OCI-LY7 (cell line): ENCODE data around the gene CYTH3. TPM values are rescaled to one million over a fixed set of nuclear protein-coding genes. Genes with fewer than 3 reads are reported as not detected.

ENCODE experiments used
- BruUV-seq: library from RNA; stranded (reverse); fragments of 400-500 nt; replicated peaks from 2 replicates; lab custom pipeline; 2021; lab: Mats Ljungman, UMichigan
- CTCF ChIA-PET: fragments of 300-600 bp; sonication (Branson Sonifier 250); formaldehyde crosslinking; loops from one replicate; lab custom pipeline; 2022; ENCODE audit warnings: antibody characterized with exemption; ENCODE audit not compliant: unreplicated experiment; lab: Charles Lee
- POLR2A ChIA-PET: fragments of 300-600 bp; sonication (Branson Sonifier 250); formaldehyde crosslinking; loops from one replicate; lab custom pipeline; 2022; ENCODE audit warnings: antibody characterized with exemption; lab: Charles Lee
- DNase-seq: peaks from one replicate; pipeline ENCODE4 v3.0.0-alpha.2; 2015; ENCODE audit warnings: low spot score
- H2AFZ ChIP-seq: fragments of 200-600 bp; sonication (generic), shearing (Covaris generic); 2 replicates; pipeline ENCODE4 v1.6.1; 2014; ENCODE audit warnings: mild to moderate bottlenecking, antibody characterized with exemption, low read length, moderate library complexity
- H3K27ac ChIP-seq: fragments of 200-600 bp; sonication (generic); 2 replicates; pipeline ENCODE4 v1.5.1; 2014; ENCODE audit warnings: mixed run types, low read depth, mild to moderate bottlenecking, moderate library complexity, low read length, inconsistent platforms; ENCODE audit not compliant: poor library complexity, severe bottlenecking
- H3K36me3 ChIP-seq: fragments of 200-600 bp; sonication (generic); 2 replicates; pipeline ENCODE4 v1.6.1; 2014; ENCODE audit warnings: mild to moderate bottlenecking, antibody characterized with exemption, low read length, moderate library complexity, mixed read lengths; ENCODE audit not compliant: insufficient read depth
- H3K4me1 ChIP-seq: fragments of 200-600 bp; sonication (generic); 2 replicates; pipeline ENCODE4 v1.5.1; 2014; ENCODE audit warnings: mild to moderate bottlenecking, low read length; ENCODE audit not compliant: insufficient read depth, poor library complexity, severe bottlenecking
- H3K4me2 ChIP-seq: fragments of 200-600 bp; sonication (generic); 2 replicates; pipeline ENCODE4 v1.6.1; 2014; ENCODE audit warnings: mild to moderate bottlenecking, low read length
- H3K4me3 ChIP-seq: fragments of 200-600 bp; sonication (generic); 2 replicates; pipeline ENCODE4 v1.5.1; 2014; ENCODE audit warnings: mild to moderate bottlenecking, low read depth, low read length; ENCODE audit not compliant: poor library complexity, severe bottlenecking
- H3K79me2 ChIP-seq: fragments of 200-600 bp; sonication (generic); 2 replicates; pipeline ENCODE4 v1.6.1; 2016; ENCODE audit warnings: low read depth, mild to moderate bottlenecking, low read length, moderate library complexity, mixed read lengths; ENCODE audit not compliant: insufficient read depth
- H3K9me2 ChIP-seq: fragments of 200-600 bp; sonication (generic); 2 replicates; pipeline ENCODE4 v1.6.1; 2016; ENCODE audit warnings: mild to moderate bottlenecking, low read length, mixed read lengths; ENCODE audit not compliant: insufficient read depth
- H3K9me3 ChIP-seq: fragments of 200-600 bp; sonication (generic); 2 replicates; pipeline ENCODE4 v1.6.1; 2014; ENCODE audit warnings: mild to moderate bottlenecking, mixed run types, low read length, mixed read lengths
- H4K20me1 ChIP-seq: fragments of 200-600 bp; sonication (generic); 2 replicates; pipeline ENCODE4 v1.6.1; 2014; ENCODE audit warnings: mild to moderate bottlenecking, antibody characterized with exemption, low read length, moderate library complexity, mixed read lengths; ENCODE audit not compliant: insufficient read depth
- CTCF ChIP-seq: fragments of 200-600 bp; sonication (generic); conservative IDR thresholded peaks from 2 replicates; pipeline ENCODE4 v1.5.1; 2014; ENCODE audit warnings: mild to moderate bottlenecking, antibody characterized with exemption, low read length, moderate library complexity, mixed read lengths
- EZH2phosphoT487 ChIP-seq: fragments of 200-600 bp; sonication (generic); IDR thresholded peaks from 2 replicates; pipeline ENCODE4 v1.6.1; 2018; ENCODE audit warnings: low read depth, borderline replicate concordance, mild to moderate bottlenecking, mixed run types, antibody characterized with exemption, low read length, moderate library complexity, mixed read lengths
- intact Hi-C: fragments of 100-400 bp; cut with micrococcal nuclease; formaldehyde crosslinking; loops from one replicate; pipeline ENCODE4 v1.10.0; 2022; ENCODE audit not compliant: unreplicated experiment
- total RNA-seq, 2 experiments: library from RNA; depleted of rRNA in 1 of 2; stranded (reverse); fragments of >200 nt in 1 of 2; shearing (Covaris generic) in 1 of 2; gene quantifications; 2 replicates each; pipeline ENCODE4 v1.2.3, GENCODE V29; 2014 to 2022

CYTH3 gene
- total RNA-seq, 2 experiments from 2014 or later: 3.7 to 4.7 TPM

- peak; percentile 35 for DNase-seq
- ChIA-PET POLR2A (interaction anchor here (0.7 to 1.0 kb wide), 4 partner anchors 10 to 38 kb away, joined by 3 to 6 read pairs (median 4); no protein-coding TSS in a partner anchor), CTCF (no interaction called here)
- Histone ChIP-seq H3K79me2 (no peaks in the 10 kb centered on the region), H3K4me2 (peak overlapping the region; percentile 14; the same call in 1 of the 2 replicates), H3K4me1 (peaks cover 16% of the 10 kb centered on the region), H3K36me3 (no peaks in the 10 kb centered on the region), H3K4me3 (no peak overlapping the region), H3K9me3 (no peaks in the 10 kb centered on the region), H4K20me1 (no peaks in the 10 kb centered on the region), H3K9me2 (no peaks in the 10 kb centered on the region), H3K27ac (no peak overlapping the region), H2AFZ (peak overlapping the region; percentile 54; the same call in 1 of the 2 replicates)
- intact Hi-C loops: no loop called here
- BruUV-seq: no TSS peak
- TF ChIP-seq EZH2phosphoT487: no peak
- TF ChIP-seq CTCF: no peak
Observed at GRCh38 chr7:6258440-6259182, 13.8 kb downstream of the CYTH3 start.

- Histone ChIP-seq H4K20me1 (no peaks in the 10 kb centered on the region), H3K4me1 (peaks cover 16% of the 10 kb centered on the region), H3K4me2 (no peak overlapping the region), H3K9me2 (no peaks in the 10 kb centered on the region), H3K79me2 (no peaks in the 10 kb centered on the region), H3K4me3 (no peak overlapping the region), H3K36me3 (no peaks in the 10 kb centered on the region), H3K9me3 (no peaks in the 10 kb centered on the region), H2AFZ (no peak overlapping the region; the same call in 1 of the 2 replicates), H3K27ac (no peak overlapping the region)
- no TSS peak for BruUV-seq
- no peak for TF ChIP-seq CTCF
- no peak for TF ChIP-seq EZH2phosphoT487
- ChIA-PET CTCF (no interaction called here), POLR2A (interaction anchor here (0.7 to 0.8 kb wide), 2 partner anchors 9 to 20 kb away, joined by 3 to 6 read pairs; no protein-coding TSS in a partner anchor)
- no peak for DNase-seq
- intact Hi-C loops: no loop called here
Observed at GRCh38 chr7:6257675-6258074, 14.7 kb downstream of the CYTH3 start.
